Cerebellar cortex (tissue), 1 donor: ENCODE results near the gene TSPAN32.

Experiments
- DNase-seq: peaks from one replicate; pipeline ENCODE4 v3.0.0-alpha.2; 2015; ENCODE audit warnings: low spot score

TSPAN32 gene

DNA sequence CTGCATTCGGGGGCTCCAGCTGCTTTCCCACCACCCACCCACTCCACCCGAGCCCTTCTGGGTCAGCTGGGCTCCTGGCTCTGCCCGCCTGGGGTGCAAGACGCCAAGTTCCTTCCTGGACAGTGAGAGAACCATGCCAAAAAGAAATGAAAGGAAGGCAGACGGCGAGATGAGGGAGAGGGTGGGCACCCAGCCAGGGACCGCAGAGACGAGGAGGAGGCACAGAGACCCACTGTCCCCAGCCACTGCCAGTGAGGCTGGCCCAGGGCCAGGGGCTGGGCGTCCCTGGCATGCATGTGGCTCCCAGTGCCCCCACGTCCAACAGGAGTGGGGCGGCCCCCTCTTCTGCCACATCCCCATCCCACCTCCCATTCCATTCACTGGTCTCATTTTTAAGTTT is 64.5 kb downstream of the TSPAN32 start:
- no peak for DNase-seq

DNA sequence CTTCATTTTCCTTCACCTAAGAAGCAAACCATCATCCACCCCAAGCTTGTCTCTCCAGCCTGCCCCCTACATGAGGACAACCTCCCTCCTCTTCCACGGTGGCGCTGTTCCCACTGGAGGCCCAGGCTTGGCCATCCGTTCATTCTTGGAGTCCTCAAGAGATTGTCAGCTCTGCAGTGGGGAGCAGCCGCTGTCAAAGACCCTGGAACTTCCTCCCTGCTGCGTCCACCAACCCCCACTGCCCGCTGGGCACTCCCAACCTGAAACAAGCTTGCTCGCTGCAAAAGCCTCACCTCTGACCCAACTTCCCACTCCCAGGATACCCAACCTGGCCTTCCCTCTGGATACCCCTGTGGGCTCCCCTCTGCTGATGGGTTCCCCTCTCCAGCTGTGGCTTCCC is 64.9 kb downstream of the TSPAN32 start:
- no peak for DNase-seq

GRCh38 chr11:2367266-2368160 is 65.7 kb downstream of the TSPAN32 start:
- no peak for DNase-seq
